IPS-NIHi11 (cell line): ENCODE results near the gene DPP4.
"Not testable (repeated sequence)": the region's sequence is repeated elsewhere in the genome, so short reads cannot be mapped to it uniquely, and the experiment has no call there.

Source experiments
- DNase-seq: peaks from one replicate; pipeline ENCODE4 v3.0.0; 2012; ENCODE audit warnings: mixed read lengths, low spot score

DPP4 gene

GRCh38 chr2:161990741-161991140, 83.3 kb downstream of the DPP4 start:
- no peak for DNase-seq

DNA sequence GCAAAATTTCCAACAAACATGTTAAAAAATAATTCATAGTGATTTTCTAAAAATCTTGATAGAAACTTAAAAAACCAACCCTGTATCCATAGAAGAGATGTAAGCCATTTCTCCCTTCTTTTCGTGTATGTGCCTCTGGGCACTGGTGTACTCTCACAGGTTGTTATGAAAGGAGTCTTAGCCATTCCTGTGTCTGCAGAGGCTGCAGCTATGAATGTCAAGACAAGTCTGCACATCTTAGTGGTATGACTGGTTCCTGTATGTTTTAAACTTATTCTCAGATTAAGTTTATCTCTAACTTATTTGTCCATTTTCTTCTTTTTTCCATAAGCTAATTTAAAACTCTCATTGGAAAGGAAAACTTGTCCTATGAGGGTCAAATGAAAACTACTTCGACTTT, 84.0 kb downstream of the DPP4 start:
- DNase-seq, result no peak

- peak; percentile 35 for DNase-seq
These were observed 85.4 kb downstream of the DPP4 start for GRCh38 chr2:161988589-161988988.

DNA sequence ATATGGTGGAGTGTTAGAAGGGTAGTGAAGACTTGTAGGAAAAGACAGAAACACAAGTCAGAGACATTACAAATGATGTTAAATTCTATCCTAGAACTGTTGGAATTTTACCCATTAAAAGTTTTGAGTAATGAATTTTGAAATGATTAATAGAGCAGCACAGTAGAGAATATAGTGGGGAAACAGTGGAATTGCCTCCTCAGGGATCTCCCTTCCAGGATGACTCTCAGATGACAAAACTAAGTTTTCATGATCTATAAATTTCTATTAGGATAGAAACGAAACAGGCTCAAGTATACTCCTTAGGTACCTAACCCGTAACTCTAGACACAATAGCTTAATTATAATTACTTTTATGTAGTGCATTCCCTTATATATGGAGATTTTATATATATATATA, 86.7 kb downstream of the DPP4 start:
- no peak for DNase-seq

- no peak for DNase-seq
These were observed 90.1 kb downstream of the DPP4 start for GRCh38 chr2:161983866-161984265.

- DNase-seq, result no peak
These were observed 90.7 kb downstream of the DPP4 start for GRCh38 chr2:161983331-161983651.

DNA sequence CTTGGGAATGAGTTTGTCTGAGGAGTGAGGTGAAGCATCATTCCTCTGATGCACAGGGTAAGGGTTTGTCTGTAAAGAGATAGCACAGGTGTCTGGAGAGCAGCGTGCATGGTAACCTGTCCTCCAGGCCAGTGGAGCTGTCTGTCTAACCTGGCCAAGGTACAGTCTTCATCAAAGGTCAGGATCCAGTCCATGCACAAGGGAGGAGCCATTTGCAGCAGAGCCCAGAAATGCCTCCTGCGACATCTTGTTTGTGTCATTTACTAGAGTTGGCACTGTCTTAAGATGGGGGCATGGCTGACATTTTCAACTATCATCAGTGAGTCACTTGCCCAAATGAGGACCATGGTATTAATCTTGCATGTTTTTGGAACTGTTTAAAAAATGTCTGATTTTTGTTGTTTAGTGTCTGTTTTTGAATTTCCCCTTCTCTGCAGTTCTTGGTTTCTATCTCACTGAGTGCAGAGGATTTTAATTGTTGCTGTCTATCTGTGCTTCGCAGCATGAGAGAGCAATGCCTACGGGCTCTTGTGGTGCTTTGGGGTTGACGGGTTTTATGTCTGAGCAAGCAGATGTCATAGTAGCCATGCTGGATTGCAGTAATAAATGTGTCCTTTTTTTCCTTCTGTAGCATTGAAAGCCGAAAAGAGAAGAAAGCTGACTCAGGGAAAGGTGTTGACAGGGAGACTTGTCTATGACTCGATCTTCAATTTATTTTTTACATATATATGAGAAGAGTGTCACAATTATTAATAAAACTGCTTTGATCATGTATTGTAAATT, 91.3 kb downstream of the DPP4 start:
- no peak for DNase-seq

- DNase-seq, result no peak
These were observed 92.2 kb downstream of the DPP4 start for GRCh38 chr2:161981679-161982250.

GRCh38 chr2:161980976-161981375, 93.0 kb downstream of the DPP4 start:
- no peak for DNase-seq

DNA sequence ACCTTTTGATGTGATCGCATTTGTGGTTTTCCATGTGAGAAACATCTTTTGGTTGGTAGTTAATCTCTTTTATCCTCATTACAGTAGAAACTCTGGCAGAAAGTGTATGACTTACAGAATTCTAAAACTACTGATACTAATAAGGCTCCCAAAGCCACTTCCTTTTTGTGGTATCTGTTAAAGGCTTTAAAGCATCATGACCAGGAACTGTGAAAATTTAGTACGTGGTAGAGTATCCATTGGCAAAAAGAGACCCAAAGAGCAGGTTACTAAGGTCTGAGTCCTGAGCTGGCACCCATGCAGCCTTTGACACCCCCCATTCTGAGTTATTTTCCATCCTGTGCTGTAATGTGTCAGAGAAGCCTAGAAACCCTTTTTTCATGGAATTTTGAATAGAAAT, 94.5 kb downstream of the DPP4 start:
- no peak for DNase-seq

DNA sequence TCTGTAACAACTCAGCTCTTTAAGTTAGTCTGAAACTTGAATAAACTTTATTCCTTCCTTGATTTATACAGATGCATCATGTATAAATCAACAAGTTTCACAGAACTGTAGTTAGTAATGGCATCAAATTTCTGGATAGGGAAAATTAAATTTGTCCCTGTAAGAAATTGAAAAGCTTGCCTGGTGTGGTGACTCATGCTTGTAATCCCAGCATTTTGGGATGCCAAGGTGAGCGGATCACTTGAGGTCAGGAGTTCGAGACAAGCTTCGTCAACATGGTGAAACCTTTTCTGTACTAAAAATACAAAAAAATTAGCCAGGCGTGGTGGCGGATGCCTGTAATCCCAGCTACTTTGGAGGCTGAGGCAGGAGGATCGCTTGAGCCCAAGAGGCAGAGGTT, 96.1 kb downstream of the DPP4 start:
- DNase-seq, result not testable (repeated sequence)

DNA sequence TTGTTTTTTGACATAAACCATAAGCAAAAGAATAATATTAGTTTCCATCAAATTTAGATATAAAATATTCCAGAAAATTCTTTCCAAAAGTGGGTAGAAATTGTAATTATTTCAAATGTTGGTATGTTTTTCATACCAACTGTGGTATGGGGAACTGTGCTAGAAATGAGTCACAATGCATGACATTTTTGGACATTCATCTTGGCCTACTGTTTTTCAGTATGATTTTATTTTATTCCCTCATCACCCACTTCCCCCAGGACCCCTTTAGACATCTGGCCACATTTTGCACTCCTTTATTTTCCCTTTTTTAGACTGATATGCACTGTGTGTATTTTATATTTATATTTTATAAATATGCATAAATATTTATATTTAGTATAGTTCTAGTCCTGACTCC, 97.1 kb downstream of the DPP4 start:
- no peak for DNase-seq

- DNase-seq, result no peak
These were observed 97.7 kb downstream of the DPP4 start for GRCh38 chr2:161976295-161976694.

- no peak for DNase-seq
These were observed 98.2 kb downstream of the DPP4 start for GRCh38 chr2:161975813-161976160.

DNA sequence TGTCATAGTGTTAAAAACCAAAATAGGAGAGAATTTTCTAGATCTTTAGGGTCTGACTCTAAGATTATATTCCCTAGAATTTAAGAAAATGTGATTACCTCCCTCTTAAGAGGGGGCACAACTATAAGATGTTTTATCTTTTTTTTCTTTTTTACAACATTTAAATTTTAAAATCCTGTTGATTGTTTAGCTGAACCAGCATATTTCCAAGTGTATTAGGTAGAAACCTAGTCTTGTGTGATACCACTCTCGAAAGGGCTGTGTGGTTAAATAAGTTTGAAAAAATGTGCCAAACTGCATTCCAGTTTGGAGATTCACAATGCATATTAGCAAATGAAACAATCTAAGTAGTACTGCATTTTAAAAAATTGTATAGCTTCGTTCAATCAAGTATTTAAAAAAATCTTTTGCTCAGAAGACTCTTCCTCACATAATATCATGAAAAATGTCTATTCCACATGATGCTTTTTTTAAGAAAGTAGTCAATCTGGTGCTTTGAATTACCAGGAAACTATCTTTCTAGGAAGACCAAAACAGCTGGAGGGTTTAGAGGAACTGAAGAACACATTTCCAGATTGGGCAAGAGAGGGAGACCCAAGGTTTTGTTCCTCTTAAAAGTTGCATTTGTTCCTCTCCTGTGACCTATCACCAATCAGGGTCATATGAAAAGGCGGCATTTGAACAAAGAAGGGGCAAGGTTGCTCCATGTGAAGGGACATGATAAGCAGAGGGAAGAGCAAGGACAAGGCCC, 98.8 kb downstream of the DPP4 start:
- no peak for DNase-seq

GRCh38 chr2:161974461-161974860, 99.6 kb downstream of the DPP4 start:
- no peak for DNase-seq

- DNase-seq, result no peak
These were observed 101.1 kb downstream of the DPP4 start for GRCh38 chr2:161972866-161973265.

- no peak for DNase-seq
These were observed 101.8 kb downstream of the DPP4 start for GRCh38 chr2:161972232-161972631.

- DNase-seq, result no peak
These were observed 102.5 kb downstream of the DPP4 start for GRCh38 chr2:161971551-161971950.

DNA sequence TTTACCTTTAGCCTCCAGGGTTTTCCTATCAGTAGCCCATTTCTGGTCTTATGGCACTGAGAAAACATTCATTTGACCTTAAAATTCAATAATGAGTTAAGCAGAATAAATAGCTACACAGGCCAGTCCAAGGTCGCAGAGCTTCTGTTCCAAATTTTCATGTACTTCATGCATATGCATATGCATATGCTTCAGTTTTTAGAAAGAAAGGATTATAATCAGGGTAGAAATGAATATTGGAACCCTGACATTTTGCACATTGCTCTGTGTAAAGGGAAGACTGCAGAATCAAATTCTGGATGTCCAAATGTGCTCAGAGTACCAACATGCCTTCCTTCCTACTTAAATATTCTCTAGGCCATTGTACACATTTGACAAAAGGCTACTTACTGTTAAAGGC, 104.9 kb downstream of the DPP4 start:
- no peak for DNase-seq

DNA sequence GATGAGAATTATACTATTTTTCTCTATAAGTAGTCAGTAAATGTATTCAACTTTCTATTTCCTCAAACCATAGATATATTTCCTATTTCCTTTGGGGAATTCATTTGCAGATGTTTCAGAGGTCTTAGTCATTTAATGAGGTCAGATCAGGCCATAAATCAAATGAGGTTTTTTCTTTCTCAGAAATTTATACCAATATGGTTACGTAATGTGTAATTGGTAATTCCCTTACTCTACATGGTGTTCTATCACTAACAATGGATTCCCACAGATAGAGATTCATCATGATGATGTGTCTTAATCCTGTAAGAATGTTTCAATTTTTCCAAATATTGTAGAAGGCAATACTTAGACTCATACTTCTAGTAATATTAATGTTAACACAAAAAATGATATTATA, 108.0 kb downstream of the DPP4 start:
- DNase-seq, result no peak

GRCh38 chr2:161964160-161964559, 109.9 kb downstream of the DPP4 start:
- DNase-seq, result no peak

- no peak for DNase-seq
These were observed 111.9 kb downstream of the DPP4 start for GRCh38 chr2:161962160-161962559.

DNA sequence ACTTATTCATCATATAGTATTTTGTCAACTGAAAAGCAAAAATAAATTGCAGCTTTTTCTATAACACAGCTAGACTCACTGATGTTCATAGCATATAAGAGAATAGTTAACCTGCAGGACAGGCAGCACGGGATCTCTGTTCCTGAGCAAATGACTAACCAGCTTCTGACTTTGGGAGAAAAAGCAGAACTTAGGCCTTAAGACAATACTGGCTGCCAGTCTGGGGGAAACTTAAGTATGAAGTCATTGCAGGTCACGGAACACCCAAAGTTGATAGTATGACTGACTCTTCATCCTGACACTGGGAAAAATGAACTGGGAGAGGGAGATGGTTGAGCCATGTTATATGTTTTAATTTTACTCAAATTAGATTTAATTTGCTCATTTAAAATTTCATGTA, 113.0 kb downstream of the DPP4 start:
- DNase-seq, result no peak
